C4-2B (cell line): Measurements from ENCODE around the gene SIRT7.

ENCODE experiments used
- CTCF ChIP-seq: fragments of 450-650 bp; conservative IDR thresholded peaks from 2 replicates; pipeline ENCODE4 v1.5.1; 2017; ENCODE audit warnings: mild to moderate bottlenecking
- ZFX ChIP-seq: fragments of 450-650 bp; IDR thresholded peaks from 2 replicates; pipeline ENCODE4 v1.6.1; 2017

GRCh38 chr17:81925860-81926450 is 8.0 kb upstream of the SIRT7 start:
- TF ChIP-seq CTCF (no peak), ZFX (no peak)
